ENCODE measurements around the gene WBP2.
"Not testable (repeated sequence)": the region's sequence is repeated elsewhere in the genome, so short reads cannot be mapped to it uniquely, and the experiment has no call there.

Gene WBP2

DNA sequence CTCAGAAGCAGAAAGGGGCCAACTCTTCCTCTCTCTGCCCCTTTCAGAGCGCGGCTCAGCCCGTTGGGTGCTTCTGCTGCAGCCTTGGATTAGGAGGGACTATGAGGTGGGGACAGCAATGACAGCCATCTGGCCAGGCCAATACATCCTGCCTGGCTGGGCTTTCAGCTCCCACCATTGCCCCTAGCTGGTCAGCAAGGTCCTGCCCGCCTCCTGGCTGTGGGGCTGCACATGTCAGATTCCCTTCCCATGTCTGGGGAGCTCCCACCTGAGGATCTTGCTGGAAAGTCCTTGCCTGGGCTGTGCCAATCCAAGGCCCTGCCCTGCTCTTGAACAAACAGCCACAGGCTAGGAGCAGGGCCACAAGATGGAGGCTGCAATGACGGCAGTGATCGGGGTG is 33.3 kb upstream of the WBP2 start:
- DNase-seq, result no peak

DNA sequence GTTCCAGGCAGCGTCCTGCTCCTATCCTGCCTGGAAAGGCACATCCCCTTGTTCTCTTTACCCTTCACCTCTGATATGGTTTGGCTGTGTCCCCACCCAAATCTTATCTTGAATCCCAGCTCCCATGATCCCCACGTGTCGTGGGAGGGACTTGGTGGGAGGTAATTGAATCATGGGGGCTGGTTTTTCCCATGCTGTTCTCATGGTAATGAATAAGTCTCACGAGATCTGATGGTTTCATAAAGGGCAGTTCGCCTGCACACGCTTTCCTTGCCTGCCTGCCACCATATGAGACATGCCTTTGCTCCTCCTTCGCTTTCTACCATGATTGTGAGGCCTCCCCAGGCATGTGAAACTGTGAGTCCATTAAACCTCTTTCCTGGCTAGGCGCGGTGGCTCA is 30.7 kb upstream of the WBP2 start:
- not testable (repeated sequence) for DNase-seq

DNA sequence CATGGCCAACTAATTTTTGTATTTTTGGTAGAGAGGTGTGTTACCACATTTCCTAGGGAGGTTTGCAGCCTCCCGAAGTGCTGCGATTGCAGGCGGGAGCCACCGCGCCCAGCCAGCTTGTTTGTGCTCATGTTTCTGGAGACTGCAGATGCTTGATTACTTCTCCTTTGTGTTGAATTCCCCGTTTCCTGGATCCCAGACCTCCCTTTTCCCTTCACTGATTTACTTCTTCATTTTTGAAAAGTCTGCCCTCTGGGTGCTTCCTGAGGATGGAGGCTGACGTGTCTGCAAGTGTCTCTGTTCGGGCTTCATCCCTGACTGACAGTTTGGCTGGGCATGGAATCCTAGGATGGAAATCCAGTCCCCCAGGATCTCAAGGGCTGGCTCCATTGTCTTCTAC is 30.3 kb upstream of the WBP2 start:
- no peak for DNase-seq

DNA sequence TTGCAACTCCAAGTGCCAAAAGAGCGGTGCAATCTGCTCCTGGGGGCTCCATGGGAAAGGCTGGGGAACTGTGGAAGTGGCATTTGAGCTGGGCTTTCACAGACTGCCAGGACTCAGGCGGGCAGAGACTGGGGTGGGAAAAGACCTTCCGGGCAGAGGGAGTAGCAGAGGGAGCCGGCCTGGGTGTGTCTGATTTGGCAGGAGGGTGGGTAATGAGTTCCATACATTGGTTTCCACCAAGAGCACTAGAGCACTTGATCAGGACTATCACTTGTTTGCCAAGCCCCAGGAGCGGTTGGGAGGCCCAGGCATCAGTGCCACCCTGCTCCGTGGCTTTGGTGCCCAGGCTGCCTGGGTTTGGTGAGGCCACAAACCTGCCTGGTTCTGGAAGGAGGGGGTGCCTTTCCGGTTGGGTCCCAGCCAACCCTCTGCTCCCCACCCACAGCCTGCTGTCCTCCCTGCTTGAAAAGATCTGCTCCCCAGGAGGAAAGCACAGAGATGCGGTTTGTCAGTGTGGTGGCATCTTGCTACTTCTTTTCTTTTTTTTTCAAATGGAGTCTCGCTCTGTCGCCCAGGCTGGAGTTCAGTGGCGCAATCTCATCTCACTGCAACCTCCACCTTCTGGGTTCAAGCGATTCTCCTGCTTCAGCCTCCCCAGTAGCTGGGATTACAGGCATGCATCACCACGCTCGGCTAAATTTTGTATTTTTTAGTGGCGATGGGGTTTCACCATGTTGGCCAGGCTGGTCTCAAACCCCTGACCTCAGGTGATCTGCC is 26.7 kb upstream of the WBP2 start:
- DNase-seq, result no peak

GRCh38 chr17:75880266-75880665 is 25.1 kb upstream of the WBP2 start:
- no peak for DNase-seq

DNA sequence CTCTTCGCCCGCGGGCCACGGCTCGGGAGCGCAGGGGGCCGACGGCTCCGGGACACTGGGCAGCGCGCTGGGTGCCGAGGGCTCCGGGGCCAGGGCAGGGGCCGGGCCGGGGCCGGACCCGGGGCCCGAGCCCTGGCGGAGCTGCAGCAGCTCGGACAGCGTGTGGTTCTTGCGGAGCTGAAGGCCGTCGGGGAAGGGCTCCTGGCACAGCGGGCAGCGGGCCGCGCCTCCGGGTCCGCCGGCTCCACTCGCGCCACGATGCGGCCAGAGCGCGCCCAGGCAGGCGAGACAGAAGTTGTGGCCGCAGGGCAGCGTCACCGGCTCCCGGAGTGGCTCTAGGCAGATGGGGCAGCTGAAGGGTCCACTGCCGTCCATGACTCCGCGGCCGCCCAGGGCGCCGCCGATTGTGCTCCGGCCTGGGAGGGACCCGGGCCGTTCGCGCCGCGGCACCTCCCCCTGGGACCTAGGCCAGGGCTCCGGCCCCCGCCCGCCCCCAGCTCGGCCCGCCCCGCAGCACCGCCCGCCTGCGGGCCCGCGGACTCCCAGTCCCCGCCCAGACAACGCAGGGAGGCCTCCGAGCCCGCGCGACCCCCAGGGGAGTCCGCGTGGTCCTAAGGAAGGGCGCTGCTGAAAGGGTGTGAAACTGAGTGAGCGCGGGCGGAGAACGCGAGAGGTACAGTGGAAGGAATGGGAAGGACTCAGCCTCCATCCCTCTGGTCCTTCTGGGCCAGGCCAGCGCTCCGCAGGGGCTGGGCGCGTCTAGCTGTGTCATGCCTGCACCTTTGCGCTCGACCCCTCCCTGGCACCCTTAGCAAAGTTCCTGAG is 23.3 kb upstream of the WBP2 start, which contains the start of gene TRIM47:
TSS of gene TRIM47 (minus strand) at position 408 of the 825 bp plus-strand sequence. CDS start at position 375, 33 bp downstream.
- no peak for DNase-seq

DNA sequence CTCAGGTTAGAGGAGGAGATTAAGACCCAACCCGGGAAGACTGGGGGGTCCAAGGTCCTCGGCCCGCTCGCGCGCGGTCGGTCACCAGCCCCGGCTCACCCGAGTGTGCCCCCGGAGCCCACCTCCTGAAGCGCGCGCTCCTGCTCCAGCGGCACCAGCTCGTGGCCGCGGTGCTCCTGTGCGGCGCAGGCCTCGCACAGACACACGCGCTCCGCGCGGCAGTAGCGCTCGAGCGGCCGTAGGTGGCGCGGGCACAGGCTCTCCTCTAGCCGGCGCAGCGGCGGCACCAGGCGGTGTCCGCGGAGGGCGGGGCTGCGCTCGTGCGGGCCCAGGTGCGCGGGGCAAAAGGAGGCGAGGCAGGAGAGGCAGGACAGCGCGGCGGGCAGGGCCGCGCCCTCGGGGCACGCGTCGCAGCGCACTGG is 22.6 kb upstream of the WBP2 start:
- DNase-seq, result peak; percentile 72

- DNase-seq, result peak; percentile 45
Measured at GRCh38 chr17:75876938-75877751, 22.0 kb upstream of the WBP2 start.

GRCh38 chr17:75876190-75876937 is 21.2 kb upstream of the WBP2 start:
- DNase-seq, result peak; percentile 78

- no peak for DNase-seq
Measured at GRCh38 chr17:75875940-75876189, 20.7 kb upstream of the WBP2 start.

- no peak for DNase-seq
Measured at GRCh38 chr17:75875182-75875939, 20.2 kb upstream of the WBP2 start.

GRCh38 chr17:75874323-75875181 is 19.4 kb upstream of the WBP2 start:
- DNase-seq, result no peak

GRCh38 chr17:75873587-75874322 is 18.6 kb upstream of the WBP2 start:
- DNase-seq, result no peak

GRCh38 chr17:75872434-75873351 is 17.6 kb upstream of the WBP2 start:
- DNase-seq, result no peak

DNA sequence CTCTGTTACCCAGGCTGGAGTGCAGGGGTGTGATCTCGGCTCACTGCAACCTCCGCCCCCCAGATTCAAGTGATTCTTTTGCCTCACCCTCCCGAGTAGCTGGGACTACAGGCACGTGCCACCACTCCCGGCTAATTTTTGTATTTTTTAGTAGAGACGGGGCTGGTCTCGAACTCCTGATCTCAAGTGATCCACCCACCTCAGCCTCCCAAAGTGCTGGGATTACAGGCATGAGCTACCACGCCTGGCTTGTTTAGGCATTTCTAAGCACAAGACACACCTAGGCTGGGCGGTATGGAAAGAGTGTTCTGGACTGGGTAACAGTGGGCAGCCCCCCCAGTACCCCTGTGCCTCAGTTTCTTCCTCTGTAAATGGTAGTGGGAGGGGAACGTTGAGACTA is 15.1 kb upstream of the WBP2 start:
- not testable (repeated sequence) for DNase-seq

- DNase-seq, result no peak
Measured at GRCh38 chr17:75869282-75870141, 14.4 kb upstream of the WBP2 start.

DNA sequence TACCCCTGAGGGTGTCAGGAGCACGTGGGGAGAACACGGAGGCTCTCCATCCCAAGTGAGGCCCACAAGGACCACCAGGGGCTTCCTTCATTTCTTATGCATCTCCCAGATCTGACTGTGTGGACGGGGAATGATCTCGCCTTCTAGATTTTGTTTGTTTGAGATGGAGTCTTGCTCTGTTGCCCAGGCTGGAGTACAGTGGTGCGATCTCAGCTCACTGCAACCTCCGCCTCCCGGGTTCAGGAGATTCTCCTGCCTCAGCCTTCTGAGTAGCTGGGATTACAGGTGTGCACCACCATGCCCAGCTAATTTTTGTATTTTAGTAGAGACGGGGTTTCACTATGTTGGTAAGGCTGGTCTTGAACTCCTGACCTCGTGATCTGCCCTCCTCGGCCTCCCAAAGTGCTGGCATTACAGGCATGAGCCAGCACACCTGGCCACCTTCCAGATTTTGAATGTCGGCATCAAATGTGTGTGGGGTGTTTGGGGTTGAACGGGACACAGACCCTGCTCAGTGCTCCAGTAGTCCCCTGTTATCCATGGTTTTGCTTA is 13.7 kb upstream of the WBP2 start:
- DNase-seq, result not testable (repeated sequence)
